ENCODE results near the gene CNKSR3. TPM values are rescaled to one million over a fixed set of nuclear protein-coding genes. Genes with fewer than 3 reads are reported as not detected.
"Not testable (repeated sequence)": the region's sequence is repeated elsewhere in the genome, so short reads cannot be mapped to it uniquely, and the experiment has no call there.

Gene CNKSR3
- polyA plus RNA-seq, 3 donors, result not detected

- H3K4me3 Mint-ChIP-seq, result no peak overlapping the region
- no peak for TF ChIP-seq CTCF (IDR thresholded peaks at IDR 0.05)
Observed at GRCh38 chr6:154543628-154544027, 33.1 kb upstream of the CNKSR3 start.

DNA sequence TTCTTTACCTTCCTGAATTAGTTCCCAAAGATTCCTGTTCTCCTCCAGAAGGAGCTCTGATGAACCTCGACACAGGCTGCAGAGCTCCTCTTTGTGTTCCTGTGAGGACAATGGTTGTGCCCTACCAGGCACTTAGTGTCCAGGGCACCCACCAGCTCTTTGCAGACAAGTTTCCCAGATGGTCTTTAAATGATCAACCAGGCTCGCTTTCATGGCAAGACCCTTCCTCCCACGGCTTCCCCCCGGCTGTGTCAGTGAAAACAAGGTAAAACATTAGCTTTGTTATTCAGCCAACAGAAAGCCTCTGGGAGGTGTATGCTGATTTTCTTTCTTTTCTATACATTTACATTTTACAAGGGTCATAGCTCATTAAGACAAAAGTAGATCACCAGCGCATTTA, 32.3 kb upstream of the CNKSR3 start:
- H2AFZ ChIP-seq (ENCODE audit: insufficient read depth, low read depth, low read length, poor library complexity, severe bottlenecking), result no peak overlapping the region
- H3K4me3 ChIP-seq (replicated peaks in 1 of 3; ENCODE audit: low read depth in 2 of 3, low read length in 3 of 3), result no peak overlapping the region
- no peaks in the 10 kb centered on the region for H3K9me3 ChIP-seq (replicated peaks in 1 of 2; ENCODE audit: control insufficient read depth in 1 of 2, insufficient read depth in 1 of 2, low read length in 2 of 2)
- H3K4me2 ChIP-seq (replicated peaks; ENCODE audit: extremely low read depth, low read length, poor library complexity, severe bottlenecking), result no peak overlapping the region
- no peak overlapping the region for H3K9ac ChIP-seq (ENCODE audit: insufficient read depth, low read length, poor library complexity, severe bottlenecking)
- intact Hi-C loops (cut with micrococcal nuclease), result no loop called here
- DNase-seq, result no peak
- Mint-ChIP-seq H3K36me3 (no peaks in the 10 kb centered on the region), H3K4me1 (no peaks in the 10 kb centered on the region), H3K27ac (no peak overlapping the region), H3K27me3 (ENCODE audit: low read depth in 3 of 3) (peaks cover 0 to 2% (median 0%) of the 10 kb centered on the region in 3 donors), H3K9me3 (peaks cover 0 to 3% (median 0%) of the 10 kb centered on the region in 7 donors), H3K4me3 (no peak overlapping the region)
- H4K20me1 ChIP-seq (ENCODE audit: insufficient read depth, low read length), result no peaks in the 10 kb centered on the region
- no peaks in the 10 kb centered on the region for H3K79me2 ChIP-seq (ENCODE audit: insufficient read depth, low read length)
- TF ChIP-seq CTCF (IDR thresholded peaks at IDR 0.05), result no peak
- no peaks in the 10 kb centered on the region for H3K27me3 ChIP-seq (ENCODE audit: control insufficient read depth in 2 of 2, insufficient read depth in 2 of 2, low read length in 2 of 2)
- WGBS (ENCODE audit: insufficient coverage), result 100% methylated on average over 2 of the region's 5 CpGs
- H3K4me1 ChIP-seq (ENCODE audit: control insufficient read depth in 1 of 2, insufficient read depth in 2 of 2, low read length in 2 of 2), result no peaks in the 10 kb centered on the region
- H3K27ac ChIP-seq (ENCODE audit: low read depth in 1 of 2, low read length in 2 of 2), result no peak overlapping the region
- H3K36me3 ChIP-seq (replicated peaks in 1 of 2; ENCODE audit: control insufficient read depth in 1 of 2, insufficient read depth in 2 of 2, low read length in 2 of 2), result no peaks in the 10 kb centered on the region

More at GRCh38 chr6:154543628-154544027, 33.1 kb upstream of the CNKSR3 start:
- no peaks in the 10 kb centered on the region for H3K9me3 ChIP-seq (replicated peaks in 1 of 2; ENCODE audit: control insufficient read depth in 1 of 2, insufficient read depth in 1 of 2, low read length in 2 of 2)
- H3K27ac ChIP-seq (ENCODE audit: low read depth in 1 of 2, low read length in 2 of 2), result no peak overlapping the region
- H3K9me3 Mint-ChIP-seq, result peaks cover 0 to 3% (median 0%) of the 10 kb centered on the region in 7 donors
- no peaks in the 10 kb centered on the region for H3K36me3 Mint-ChIP-seq
- no peak overlapping the region for H3K4me2 ChIP-seq (replicated peaks; ENCODE audit: extremely low read depth, low read length, poor library complexity, severe bottlenecking)
- H4K20me1 ChIP-seq (ENCODE audit: insufficient read depth, low read length), result no peaks in the 10 kb centered on the region
- no peak overlapping the region for H3K27ac Mint-ChIP-seq
- intact Hi-C loops (cut with micrococcal nuclease), result no loop called here
- DNase-seq, result no peak
- no peaks in the 10 kb centered on the region for H3K36me3 ChIP-seq (replicated peaks in 1 of 2; ENCODE audit: control insufficient read depth in 1 of 2, insufficient read depth in 2 of 2, low read length in 2 of 2)
- H2AFZ ChIP-seq (ENCODE audit: insufficient read depth, low read depth, low read length, poor library complexity, severe bottlenecking), result no peak overlapping the region
- H3K27me3 Mint-ChIP-seq (ENCODE audit: low read depth in 3 of 3), result peaks cover 0 to 2% (median 0%) of the 10 kb centered on the region in 3 donors
- no peaks in the 10 kb centered on the region for H3K4me1 ChIP-seq (ENCODE audit: control insufficient read depth in 1 of 2, insufficient read depth in 2 of 2, low read length in 2 of 2)
- H3K4me3 ChIP-seq (replicated peaks in 1 of 3; ENCODE audit: low read depth in 2 of 3, low read length in 3 of 3), result no peak overlapping the region
- no peaks in the 10 kb centered on the region for H3K27me3 ChIP-seq (ENCODE audit: control insufficient read depth in 2 of 2, insufficient read depth in 2 of 2, low read length in 2 of 2)
- no peak overlapping the region for H3K9ac ChIP-seq (ENCODE audit: insufficient read depth, low read length, poor library complexity, severe bottlenecking)
- H3K79me2 ChIP-seq (ENCODE audit: insufficient read depth, low read length), result no peaks in the 10 kb centered on the region
- no peaks in the 10 kb centered on the region for H3K4me1 Mint-ChIP-seq
- WGBS (ENCODE audit: insufficient coverage), result 100% methylated on average over 1 of the region's 5 CpGs

GRCh38 chr6:154541837-154542236, 31.4 kb upstream of the CNKSR3 start:
- H2AFZ ChIP-seq (ENCODE audit: insufficient read depth, low read depth, low read length, poor library complexity, severe bottlenecking); H3K4me3 ChIP-seq (replicated peaks in 1 of 3; ENCODE audit: low read depth in 2 of 3, low read length in 3 of 3); H3K4me1 Mint-ChIP-seq; H4K20me1 ChIP-seq (ENCODE audit: insufficient read depth, low read length); H3K4me2 ChIP-seq (replicated peaks; ENCODE audit: extremely low read depth, low read length, poor library complexity, severe bottlenecking); intact Hi-C loops (cut with micrococcal nuclease); H3K4me1 ChIP-seq (ENCODE audit: control insufficient read depth in 1 of 2, insufficient read depth in 2 of 2, low read length in 2 of 2); DNase-seq; H3K79me2 ChIP-seq (ENCODE audit: insufficient read depth, low read length); H3K9me3 ChIP-seq (replicated peaks in 1 of 2; ENCODE audit: control insufficient read depth in 1 of 2, insufficient read depth in 1 of 2, low read length in 2 of 2); H3K36me3 ChIP-seq (replicated peaks in 1 of 2; ENCODE audit: control insufficient read depth in 1 of 2, insufficient read depth in 2 of 2, low read length in 2 of 2); H3K27me3 Mint-ChIP-seq (ENCODE audit: low read depth in 3 of 3); H3K36me3 Mint-ChIP-seq; H3K27me3 ChIP-seq (ENCODE audit: control insufficient read depth in 2 of 2, insufficient read depth in 2 of 2, low read length in 2 of 2); H3K9ac ChIP-seq (ENCODE audit: insufficient read depth, low read length, poor library complexity, severe bottlenecking); H3K4me3 Mint-ChIP-seq; H3K9me3 Mint-ChIP-seq; H3K27ac ChIP-seq (ENCODE audit: low read depth in 1 of 2, low read length in 2 of 2): not testable (repeated sequence)
- WGBS (ENCODE audit: insufficient coverage), result 90% methylated on average over 9 of the region's 15 CpGs
- peak overlapping the region in 1 of 7 donors; percentile 60 for H3K27ac Mint-ChIP-seq

All from CD14-positive monocyte (primary cell).